ENCODE measurements around the gene FAM187B.

FAM187B gene

DNA sequence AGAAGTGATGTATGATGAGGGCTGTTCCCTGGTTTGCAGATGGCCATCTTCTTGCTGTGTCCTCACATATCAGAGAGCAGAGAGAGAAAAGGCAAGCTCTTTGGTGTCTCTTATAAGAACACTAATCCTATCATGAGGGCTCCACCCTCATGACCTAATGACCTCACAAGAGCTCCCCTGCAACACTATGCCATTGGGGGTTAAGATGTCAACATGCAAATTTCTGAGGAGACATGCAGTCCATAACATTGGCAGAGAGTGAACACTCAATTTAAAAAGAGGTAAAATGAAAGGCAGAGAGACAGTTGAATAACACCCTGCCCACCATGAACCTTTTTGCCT, 10.9 kb downstream of the FAM187B start:
- H3K4me3 ChIP-seq (ENCODE audit: low read depth, low read length) = no peak overlapping the region
- in situ Hi-C loops (cut with HindIII; ENCODE audit: low sequenced_read_pairs) = no loop called here
- DNase-seq (ENCODE audit: low read depth, low spot score) = no peak
- TF ChIP-seq CTCF (IDR thresholded peaks at IDR 0.05; ENCODE audit: low read depth, low read length) = no peak

- DNase-seq (ENCODE audit: low read depth, low spot score) = no peak
- in situ Hi-C loops (cut with HindIII; ENCODE audit: low sequenced_read_pairs) = no loop called here
- no peak overlapping the region for H3K4me3 ChIP-seq (ENCODE audit: low read depth, low read length)
- TF ChIP-seq CTCF (IDR thresholded peaks at IDR 0.05; ENCODE audit: low read depth, low read length) = no peak
These were observed 11.5 kb downstream of the FAM187B start for GRCh38 chr19:35216833-35217648.

DNA sequence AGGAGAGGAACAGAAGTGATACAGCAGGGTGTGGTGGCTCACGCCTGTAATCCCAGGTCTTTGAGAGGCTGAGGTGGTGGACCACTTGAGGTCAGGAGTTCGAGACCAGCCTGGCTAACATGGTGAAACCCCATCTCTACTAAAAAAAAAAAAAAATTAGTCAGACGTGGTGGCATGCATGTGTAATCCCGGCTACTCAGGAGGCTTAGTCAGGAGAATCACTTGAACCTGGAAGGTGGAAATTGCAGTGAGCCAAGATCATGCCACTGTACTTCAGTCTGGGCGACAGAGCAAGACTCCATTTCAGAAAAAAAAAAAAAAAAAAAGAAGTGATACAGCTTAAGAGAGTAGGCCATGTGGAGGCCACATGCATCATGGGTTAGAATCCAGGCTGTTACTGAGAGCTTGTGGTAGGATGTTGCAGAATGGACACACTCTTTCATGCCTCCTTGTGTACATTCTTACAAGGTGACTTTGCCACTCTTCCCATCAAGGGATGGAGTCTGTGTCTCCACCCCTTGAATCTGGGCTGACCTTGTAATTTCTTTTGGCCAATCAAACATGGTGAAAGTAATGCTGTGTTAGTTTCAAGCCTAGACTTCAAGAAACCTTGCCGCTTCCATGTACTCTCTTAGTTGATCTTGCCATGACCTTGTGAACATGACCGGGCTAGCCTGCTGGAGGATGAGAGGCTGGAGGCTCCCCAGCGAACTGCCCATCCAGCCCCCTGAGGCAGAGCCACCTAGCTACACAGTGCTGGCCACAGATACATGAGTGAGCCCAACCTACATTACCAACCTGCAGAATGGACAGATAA, 12.3 kb downstream of the FAM187B start:
- no peak for TF ChIP-seq CTCF (IDR thresholded peaks at IDR 0.05; ENCODE audit: low read depth, low read length)
- DNase-seq (ENCODE audit: low read depth, low spot score) = no peak
- in situ Hi-C loops (cut with HindIII; ENCODE audit: low sequenced_read_pairs) = no loop called here
- no peak overlapping the region for H3K4me3 ChIP-seq (ENCODE audit: low read depth, low read length)

DNA sequence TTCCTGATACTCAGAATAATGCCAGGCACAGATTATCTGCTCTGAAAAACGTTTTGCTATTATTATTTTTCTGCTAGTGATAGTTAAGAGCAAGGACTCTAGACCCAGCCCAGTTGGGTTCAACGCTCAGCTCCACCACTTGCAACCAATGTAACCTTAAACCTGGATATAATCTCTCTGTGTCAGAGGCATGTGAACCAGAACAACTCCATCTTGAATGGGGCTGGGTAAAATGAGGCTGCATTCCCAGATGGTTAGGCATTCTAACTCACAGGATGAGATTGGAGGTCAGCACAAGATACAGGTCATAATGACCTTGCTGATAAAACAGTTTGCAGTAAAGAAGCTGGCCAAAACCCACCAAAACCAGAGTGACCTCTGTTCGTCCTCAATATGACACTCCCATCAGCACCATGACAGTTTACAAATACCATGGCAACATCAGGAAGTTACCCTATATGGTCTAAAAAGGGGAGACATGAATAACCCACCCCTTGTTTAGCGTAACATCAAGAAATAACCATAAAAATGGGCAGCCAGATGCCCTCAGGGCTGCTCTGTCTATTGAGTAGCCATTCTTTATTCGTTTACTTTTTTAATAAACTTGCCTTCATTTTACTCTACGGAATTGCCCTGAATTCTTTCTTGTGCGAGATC, 13.6 kb downstream of the FAM187B start:
- DNase-seq (ENCODE audit: low read depth, low spot score) = no peak
- no peak for TF ChIP-seq CTCF (IDR thresholded peaks at IDR 0.05; ENCODE audit: low read depth, low read length)
- in situ Hi-C loops (cut with HindIII; ENCODE audit: low sequenced_read_pairs) = no loop called here
- no peak overlapping the region for H3K4me3 ChIP-seq (ENCODE audit: low read depth, low read length)

DNA sequence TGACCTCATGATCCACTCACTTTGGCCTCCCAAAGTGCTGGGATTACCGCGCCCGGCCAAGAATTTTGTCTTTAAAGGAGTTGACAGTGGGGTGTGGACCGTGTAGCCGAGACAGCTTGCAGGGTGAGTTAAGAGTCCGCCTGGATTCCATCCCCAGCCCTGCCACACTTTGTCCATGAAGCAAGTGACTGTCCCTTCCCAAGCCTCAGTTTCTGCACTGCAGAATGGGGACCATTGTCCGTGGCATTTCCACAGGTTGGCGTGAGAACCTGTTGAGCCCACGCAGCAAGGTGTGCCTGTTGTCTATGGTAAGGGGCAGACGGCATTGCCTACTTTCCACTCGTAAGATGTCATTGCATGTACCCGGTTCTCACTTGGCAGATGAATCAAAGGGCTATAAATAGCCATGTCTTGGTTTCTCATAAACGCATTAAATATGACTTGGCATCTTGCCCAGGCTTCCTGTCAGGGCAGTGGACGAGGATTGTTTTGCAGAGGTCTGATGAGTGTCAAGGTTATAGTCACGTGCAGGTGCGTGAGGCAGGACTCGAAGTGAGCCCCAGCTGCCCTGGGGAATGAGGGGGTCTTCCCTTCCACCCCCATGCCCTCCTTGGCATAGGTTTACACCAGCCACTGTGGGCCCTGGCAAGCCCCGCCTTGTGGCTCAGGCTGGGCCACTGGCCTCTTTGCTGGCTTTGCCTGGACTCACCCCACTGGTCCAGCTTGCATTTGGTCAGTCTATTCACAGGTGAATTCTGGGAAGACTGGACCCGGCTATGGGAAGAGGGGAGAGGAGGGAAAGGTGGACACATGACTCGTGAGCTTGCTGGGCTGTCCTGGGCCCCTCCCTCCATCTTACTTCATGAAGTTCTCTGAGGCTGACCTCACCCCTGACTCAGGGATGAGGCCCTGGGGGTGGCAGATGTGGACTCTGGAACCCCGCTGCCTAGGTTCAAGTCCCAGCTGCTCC, 14.6 kb downstream of the FAM187B start:
- in situ Hi-C loops (cut with HindIII; ENCODE audit: low sequenced_read_pairs) = no loop called here
- H3K4me3 ChIP-seq (ENCODE audit: low read depth, low read length) = no peak overlapping the region
- TF ChIP-seq CTCF (IDR thresholded peaks at IDR 0.05; ENCODE audit: low read depth, low read length) = no peak
- peak; percentile 16 for DNase-seq (ENCODE audit: low read depth, low spot score)

- no peak for TF ChIP-seq CTCF (IDR thresholded peaks at IDR 0.05; ENCODE audit: low read depth, low read length)
- in situ Hi-C loops (cut with HindIII; ENCODE audit: low sequenced_read_pairs) = no loop called here
- H3K4me3 ChIP-seq (ENCODE audit: low read depth, low read length) = no peak overlapping the region
- no peak for DNase-seq (ENCODE audit: low read depth, low spot score)
These were observed 16.3 kb downstream of the FAM187B start for GRCh38 chr19:35212241-35212640.
